HG03280 (cell line): ENCODE data around the gene TFF2.

Source experiments
- ATAC-seq: cut with Tn5 transposase; IDR thresholded peaks from one replicate; pipeline ENCODE4 v1.9.1; 2021; ENCODE audit warnings: mild to moderate bottlenecking, moderate library complexity; ENCODE audit not compliant: unreplicated experiment

TFF2 gene

GRCh38 chr21:42366292-42367010, 15.7 kb upstream of the TFF2 start, which contains the start of gene TFF1:
TFF1 (minus strand) TSS chr21:42366535; CDS start chr21:42366495, 40 bp downstream.
- ATAC-seq: no peak

GRCh38 chr21:42365770-42366169, 15.0 kb upstream of the TFF2 start:
- ATAC-seq: no peak

- ATAC-seq: no peak
These were observed 13.6 kb upstream of the TFF2 start for GRCh38 chr21:42364304-42364865.

- no peak for ATAC-seq
These were observed 12.5 kb upstream of the TFF2 start for GRCh38 chr21:42363312-42363711.

- ATAC-seq: no peak
These were observed 11.9 kb upstream of the TFF2 start for GRCh38 chr21:42362700-42363099.

GRCh38 chr21:42362198-42362597, 11.4 kb upstream of the TFF2 start:
- no peak for ATAC-seq

GRCh38 chr21:42361286-42361685, 10.5 kb upstream of the TFF2 start:
- ATAC-seq: no peak

- no peak for ATAC-seq
These were observed 9.5 kb upstream of the TFF2 start for GRCh38 chr21:42360317-42360716.

GRCh38 chr21:42358937-42359336, 8.1 kb upstream of the TFF2 start:
- ATAC-seq: no peak

GRCh38 chr21:42358261-42358660, 7.5 kb upstream of the TFF2 start:
- no peak for ATAC-seq

GRCh38 chr21:42357307-42357706, 6.5 kb upstream of the TFF2 start:
- no peak for ATAC-seq

GRCh38 chr21:42356650-42357049, 5.9 kb upstream of the TFF2 start:
- ATAC-seq: no peak

GRCh38 chr21:42356046-42356445, 5.3 kb upstream of the TFF2 start:
- ATAC-seq: no peak

- no peak for ATAC-seq
These were observed 2.8 kb upstream of the TFF2 start for GRCh38 chr21:42353623-42354022.

GRCh38 chr21:42352441-42353095, 1.8 kb upstream of the TFF2 start:
- ATAC-seq: no peak

GRCh38 chr21:42351626-42352440, 1.0 kb upstream of the TFF2 start:
- ATAC-seq: no peak

GRCh38 chr21:42350318-42350910, 380 bp downstream of the TFF2 start:
- ATAC-seq: no peak

GRCh38 chr21:42349420-42350317, 1.1 kb downstream of the TFF2 start:
- ATAC-seq: no peak

GRCh38 chr21:42348762-42349161, 2.0 kb downstream of the TFF2 start:
- ATAC-seq: no peak
